Naive thymus-derived CD8-positive, alpha-beta T cell (primary cell): ENCODE data around the gene SOCS4. TPM values are rescaled to one million over a fixed set of nuclear protein-coding genes. Genes with fewer than 3 reads are reported as not detected.
A peak's percentile ranks its signal among the peaks of the same experiment; 100 is the strongest.

Source experiments
- ATAC-seq, 2 donors: fragments of 150-1000 bp; cut with Tn5 transposase in 1 of 2; sonication (Bioruptor Pico), chemical (Tn5 transposase) in 1 of 2; 1 replicate in 1 of 2; 2 replicates in 1 of 2; pipeline ENCODE4 v1.10.0; 2021; ENCODE audit warnings: mild to moderate bottlenecking in 2 of 2, moderate library complexity in 2 of 2
- POLR2A ChIA-PET: fragments of 350-600 bp; sonication (Branson Sonifier 250); formaldehyde crosslinking; loops from one replicate; lab custom pipeline; 2021; ENCODE audit warnings: antibody characterized with exemption; lab: Charles Lee
- DNase-seq, 10 donors: peaks; one replicate each; pipeline versions ENCODE4 v3.0.0 to v3.0.0-alpha.2; 2020 to 2022
- H3K27ac Mint-ChIP-seq, 10 donors: one replicate each; pipeline ENCODE4 v1.8.0; 2020 to 2022; ENCODE audit warnings: mild to moderate bottlenecking in 10 of 10, mixed read lengths in 10 of 10, moderate library complexity in 4 of 10, inconsistent platforms in 1 of 10
- H3K27me3 Mint-ChIP-seq, 5 donors: one replicate each; pipeline ENCODE4 v1.8.0; 2021 to 2022; ENCODE audit warnings: mixed read lengths in 5 of 5
- H3K36me3 Mint-ChIP-seq, 3 donors: one replicate each; pipeline ENCODE4 v1.8.0; 2020 to 2022; ENCODE audit warnings: mixed read lengths in 3 of 3, mild to moderate bottlenecking in 2 of 3, inconsistent platforms in 1 of 3
- H3K4me1 Mint-ChIP-seq, 4 donors: one replicate each; pipeline ENCODE4 v1.8.0; 2021 to 2022; ENCODE audit warnings: mixed read lengths in 4 of 4
- H3K4me3 Mint-ChIP-seq, 10 donors: one replicate each; pipeline ENCODE4 v1.8.0; 2020 to 2022; ENCODE audit warnings: mild to moderate bottlenecking in 10 of 10, mixed read lengths in 10 of 10, moderate library complexity in 6 of 10, inconsistent platforms in 1 of 10
- H3K9me3 Mint-ChIP-seq, 9 donors: one replicate each; pipeline ENCODE4 v1.8.0; 2020 to 2022; ENCODE audit warnings: mixed read lengths in 9 of 9, mild to moderate bottlenecking in 3 of 9, inconsistent platforms in 1 of 9, moderate library complexity in 1 of 9
- polyA plus RNA-seq, 3 donors: library from polyadenylated mRNA; unstranded; fragments of 300-500 nt; fragmentation: Illumina TruSeq; gene quantifications; one replicate each; pipeline ENCODE4 v1.2.3, GENCODE V29; 2021
- total RNA-seq, 8 experiments: library from RNA in 2 of 8; stranded (reverse) in 2 of 8; gene quantifications; one replicate each; pipeline ENCODE4 v1.2.3 and lab custom pipeline; 2021 to 2026

Gene SOCS4
- total and polyA plus RNA-seq, 5 experiments from 2014 or later, result 1.5 to 22.5 (median 2.9) TPM

DNA sequence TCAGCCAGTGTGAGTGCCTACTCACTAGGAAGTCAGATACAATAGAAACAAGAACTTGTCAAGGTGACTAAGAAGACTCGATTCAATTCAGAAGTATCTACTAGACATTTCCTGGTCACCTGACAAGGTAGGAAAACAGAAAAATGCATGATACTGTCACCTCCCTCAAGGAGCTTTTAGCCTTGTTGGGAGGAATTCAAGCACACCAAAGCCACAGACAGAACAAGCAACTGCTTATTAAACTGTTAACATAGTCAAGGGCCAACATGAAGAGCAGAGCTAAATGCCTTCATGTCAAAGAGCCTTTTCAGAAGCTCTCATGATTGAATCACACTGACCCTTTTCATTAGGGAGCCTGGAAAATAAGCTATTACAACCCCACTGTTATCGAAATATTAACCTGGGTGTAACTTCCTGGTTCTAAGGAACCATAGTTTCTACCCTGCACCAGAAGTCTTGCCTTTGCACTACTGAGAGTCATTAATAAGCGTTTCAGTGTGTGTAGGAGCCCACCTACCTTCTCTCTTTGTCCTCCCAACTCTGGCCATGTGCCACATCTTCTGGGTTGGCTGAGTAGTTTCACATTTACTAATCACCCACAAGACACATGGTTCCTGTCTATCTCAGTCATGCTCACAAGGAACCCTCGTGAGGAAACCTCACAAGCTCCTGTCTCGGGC is 71.0 kb downstream of the SOCS4 start:
- Mint-ChIP-seq H3K4me3 (peak overlapping the region in 6 of 10 donors; percentile 12 to 73 (median 50)), H3K36me3 (no peaks in the 10 kb centered on the region), H3K9me3 (no peaks in the 10 kb centered on the region), H3K27me3 (peaks cover 0 to under 1% (median 0%) of the 10 kb centered on the region in 5 donors), H3K27ac (peak overlapping the region in 6 of 10 donors; percentile 47 to 85 (median 72)), H3K4me1 (peaks cover 13 to 37% (median 31%) of the 10 kb centered on the region in 4 donors)
- ATAC-seq, result no peak
- DNase-seq, result no peak
- POLR2A ChIA-PET, result interaction anchor here (0.6 to 0.7 kb wide), 3 partner anchors 67 to 1142 kb away, joined by 3 to 6 read pairs (median 4); no protein-coding TSS in a partner anchor

DNA sequence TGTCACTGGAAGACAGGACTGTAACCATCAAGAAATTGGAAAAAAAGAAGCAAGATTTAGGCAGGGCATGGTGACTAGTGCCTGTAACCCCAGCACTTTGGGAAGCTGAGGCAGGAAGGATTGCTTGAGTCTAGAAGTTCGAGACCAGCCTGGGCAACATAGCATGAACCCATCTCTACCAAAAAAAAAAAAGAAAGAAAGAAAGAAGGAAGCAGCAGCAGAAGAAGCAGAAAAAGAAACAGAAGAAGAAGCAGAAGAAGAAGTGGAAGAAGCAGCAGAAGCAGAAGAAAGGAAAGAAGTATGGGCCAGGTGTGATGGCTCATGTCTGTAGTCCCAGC is 71.5 kb downstream of the SOCS4 start:
- Mint-ChIP-seq H3K27me3 (no peaks in the 10 kb centered on the region), H3K4me1 (peaks cover 15 to 42% (median 36%) of the 10 kb centered on the region in 4 donors), H3K4me3 (peak overlapping the region in 4 of 10 donors; percentile 12 to 73 (median 48)), H3K9me3 (no peaks in the 10 kb centered on the region), H3K27ac (peak overlapping the region in 6 of 10 donors; percentile 19 to 85 (median 66)), H3K36me3 (no peaks in the 10 kb centered on the region)
- DNase-seq (no peak), ATAC-seq (no peak)
- POLR2A ChIA-PET, result interaction anchor here (0.7 kb wide), 1 partner anchor 1141 kb away, joined by 4 read pairs; no protein-coding TSS in a partner anchor

Other genes starting within 250 kb of the SOCS4 start
- 10 to 100 TPM; 22.3 to 24.6 TPM for gene GCH1, start 124.4 kb upstream of the SOCS4 start, total RNA-seq
- gene GCH1, start 124.4 kb upstream of the SOCS4 start, polyA plus RNA-seq, result 10 to 100 TPM; 23.0 to 29.4 (median 24.3) TPM
- gene WDHD1, start 137 bp upstream of the SOCS4 start, total RNA-seq, result 1 to 10 TPM; 3.9 to 4.9 TPM
- 1 to 10 TPM; 2.2 to 3.8 (median 2.4) TPM for gene WDHD1, start 137 bp upstream of the SOCS4 start, polyA plus RNA-seq
- 10 to 100 TPM; 73.6 to 75.4 TPM for gene MAPK1IP1L, start 24.4 kb downstream of the SOCS4 start, total RNA-seq
- 10 to 100 TPM; 59.4 to 75.4 (median 65.7) TPM for gene MAPK1IP1L, start 24.4 kb downstream of the SOCS4 start, polyA plus RNA-seq
- 1 to 10 TPM; 6.9 to 7.2 TPM for gene LGALS3, start 102.0 kb downstream of the SOCS4 start, total RNA-seq
- 1 to 10 TPM in 1 of 3 donors, under 1 TPM in 2; 0.18 to 5.8 (median 0.78) TPM for gene LGALS3, start 102.0 kb downstream of the SOCS4 start, polyA plus RNA-seq
- not detected for gene DLGAP5, start 164.3 kb downstream of the SOCS4 start, total RNA-seq
- not detected for gene DLGAP5, start 164.3 kb downstream of the SOCS4 start, polyA plus RNA-seq
- 10 to 100 TPM; 24.4 to 25.5 TPM for gene FBXO34, start 244.2 kb downstream of the SOCS4 start, total RNA-seq
- gene FBXO34, start 244.2 kb downstream of the SOCS4 start, polyA plus RNA-seq, result 10 to 100 TPM; 16.8 to 23.1 (median 17.8) TPM